Uterus (tissue), 2 donors: Measurements from ENCODE around the gene CTDP1.

Experiments used
- POLR2A ChIP-seq, 2 donors: fragments of 450-650 bp; IDR thresholded peaks; one replicate each; pipeline ENCODE4 v1.6.1; 2016; ENCODE audit warnings: antibody characterized with exemption in 2 of 2, mild to moderate bottlenecking in 1 of 2, moderate library complexity in 1 of 2
- TF ChIP-seq, protein P1 (sequence below), 4 experiments: fragments of 200-600 bp in 2 of 4; fragments of 450-650 bp in 2 of 4; sonication (generic) in 2 of 4; IDR thresholded peaks; one replicate each; pipeline ENCODE4 v1.5.1; 2016 to 2019; ENCODE audit warnings: antibody characterized with exemption in 4 of 4, mild to moderate bottlenecking in 2 of 4, moderate library complexity in 1 of 4

GRCh38 chr18:79647307-79647706, 32.3 kb upstream of the CTDP1 start:
- TF ChIP-seq, protein P1, sequence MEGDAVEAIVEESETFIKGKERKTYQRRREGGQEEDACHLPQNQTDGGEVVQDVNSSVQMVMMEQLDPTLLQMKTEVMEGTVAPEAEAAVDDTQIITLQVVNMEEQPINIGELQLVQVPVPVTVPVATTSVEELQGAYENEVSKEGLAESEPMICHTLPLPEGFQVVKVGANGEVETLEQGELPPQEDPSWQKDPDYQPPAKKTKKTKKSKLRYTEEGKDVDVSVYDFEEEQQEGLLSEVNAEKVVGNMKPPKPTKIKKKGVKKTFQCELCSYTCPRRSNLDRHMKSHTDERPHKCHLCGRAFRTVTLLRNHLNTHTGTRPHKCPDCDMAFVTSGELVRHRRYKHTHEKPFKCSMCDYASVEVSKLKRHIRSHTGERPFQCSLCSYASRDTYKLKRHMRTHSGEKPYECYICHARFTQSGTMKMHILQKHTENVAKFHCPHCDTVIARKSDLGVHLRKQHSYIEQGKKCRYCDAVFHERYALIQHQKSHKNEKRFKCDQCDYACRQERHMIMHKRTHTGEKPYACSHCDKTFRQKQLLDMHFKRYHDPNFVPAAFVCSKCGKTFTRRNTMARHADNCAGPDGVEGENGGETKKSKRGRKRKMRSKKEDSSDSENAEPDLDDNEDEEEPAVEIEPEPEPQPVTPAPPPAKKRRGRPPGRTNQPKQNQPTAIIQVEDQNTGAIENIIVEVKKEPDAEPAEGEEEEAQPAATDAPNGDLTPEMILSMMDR (IDR thresholded peaks at IDR 0.05), result no peak
- TF ChIP-seq POLR2A (IDR thresholded peaks at IDR 0.05), result no peak
